ENCODE data around the gene AGBL3.

Gene AGBL3

DNA sequence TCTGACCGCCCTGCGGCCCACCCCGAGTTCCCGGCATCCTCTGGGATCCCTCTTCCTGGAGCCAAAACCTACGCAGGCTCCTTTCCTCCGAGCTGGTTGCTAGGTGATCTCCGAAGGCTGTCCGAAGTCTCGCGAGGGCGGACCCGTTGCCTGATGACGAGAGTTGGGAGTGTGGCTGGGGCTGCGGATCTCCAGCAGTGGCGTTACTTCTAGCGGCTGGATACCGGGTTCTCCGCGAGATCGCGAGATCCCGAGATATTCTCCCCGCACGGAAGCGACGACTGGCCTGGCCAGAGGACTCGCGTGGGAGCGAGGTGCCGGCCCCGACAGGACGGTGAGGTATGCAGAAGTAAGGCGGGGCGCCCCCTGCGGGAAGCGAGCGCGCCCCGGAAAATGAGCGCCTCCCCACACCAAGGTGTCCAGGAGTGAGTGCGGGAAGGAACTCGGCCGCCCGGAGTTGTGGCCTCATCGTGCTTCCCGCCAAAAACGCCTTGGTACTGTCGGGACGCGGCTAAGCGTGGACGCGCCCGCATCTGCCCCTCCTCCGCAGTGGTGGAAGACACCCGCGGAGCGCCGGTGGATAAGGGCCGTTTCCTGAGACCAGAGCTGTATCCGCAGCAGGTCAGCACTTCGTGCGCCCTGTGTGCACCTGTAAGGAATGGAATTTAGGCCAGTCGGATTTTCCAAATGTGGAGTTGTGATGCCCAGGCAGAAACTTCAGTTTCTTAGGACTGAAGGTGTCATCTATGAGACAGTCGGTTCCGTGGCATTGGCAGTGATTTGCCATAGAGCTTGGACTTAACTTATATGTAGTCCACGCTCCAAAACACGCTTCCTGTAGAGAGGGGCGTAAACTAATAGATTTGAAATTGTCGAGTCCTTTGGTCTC, at the start of gene AGBL3:
TSS of gene AGBL3 (plus strand) at position 146 of the 889 bp plus-strand sequence. CDS start 1,426 bp downstream, outside the sequence.
- DNase-seq = peak; percentile 86

DNA sequence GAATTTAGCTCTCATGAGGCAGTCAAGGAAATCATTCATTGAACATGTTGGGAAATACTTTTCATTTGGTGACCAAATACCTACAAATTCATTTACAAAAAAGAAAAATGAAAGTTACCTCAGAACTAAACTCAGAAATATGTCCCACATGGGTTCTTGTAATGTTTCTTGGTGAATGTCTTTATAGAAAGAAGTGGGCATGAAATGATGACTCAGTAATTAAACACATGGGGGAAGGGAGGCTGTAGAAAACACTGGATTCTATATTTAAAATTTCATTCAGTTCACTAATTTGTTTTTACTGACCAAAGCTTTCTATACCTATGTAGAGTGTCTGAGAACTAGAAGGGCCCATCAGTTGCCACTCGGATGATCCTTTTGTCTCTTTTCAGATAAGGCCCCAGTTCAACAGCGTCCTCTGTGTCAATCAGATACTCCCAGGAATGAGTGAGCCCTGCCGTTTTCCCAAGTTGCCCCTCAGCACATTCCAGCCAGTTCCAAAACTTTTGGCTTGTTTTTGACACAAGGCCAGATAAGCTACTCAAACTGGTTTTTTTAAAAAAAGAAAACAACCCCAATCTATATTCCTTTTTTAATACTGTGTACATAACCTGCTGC, 49.3 kb upstream of the AGBL3 start:
- no peak for DNase-seq

DNA sequence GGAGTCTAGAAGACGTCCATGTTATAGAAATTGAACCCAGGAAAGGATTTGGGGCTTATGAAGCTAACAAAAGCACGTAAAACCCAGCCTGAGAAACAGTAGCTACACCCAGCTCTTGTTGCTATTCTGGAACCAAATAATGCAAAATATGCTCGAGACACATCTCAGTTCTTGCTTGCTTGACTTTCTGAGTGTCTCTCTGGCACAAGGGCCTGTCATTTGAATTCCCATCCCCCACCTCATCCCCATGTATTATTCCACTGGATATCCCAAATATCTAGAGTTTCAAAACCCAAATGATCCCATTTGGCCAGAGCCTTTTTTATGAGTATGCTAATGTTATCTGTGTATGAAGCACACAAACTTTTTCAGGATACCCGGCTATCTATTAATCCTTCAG, 48.2 kb upstream of the AGBL3 start:
- DNase-seq = no peak

GRCh38 chr7:134939136-134939535, 47.2 kb upstream of the AGBL3 start:
- no peak for DNase-seq

- no peak for DNase-seq
Observed at GRCh38 chr7:134940729-134941128, 45.6 kb upstream of the AGBL3 start.

- DNase-seq = no peak
Observed at GRCh38 chr7:134941185-134941900, 45.0 kb upstream of the AGBL3 start.

DNA sequence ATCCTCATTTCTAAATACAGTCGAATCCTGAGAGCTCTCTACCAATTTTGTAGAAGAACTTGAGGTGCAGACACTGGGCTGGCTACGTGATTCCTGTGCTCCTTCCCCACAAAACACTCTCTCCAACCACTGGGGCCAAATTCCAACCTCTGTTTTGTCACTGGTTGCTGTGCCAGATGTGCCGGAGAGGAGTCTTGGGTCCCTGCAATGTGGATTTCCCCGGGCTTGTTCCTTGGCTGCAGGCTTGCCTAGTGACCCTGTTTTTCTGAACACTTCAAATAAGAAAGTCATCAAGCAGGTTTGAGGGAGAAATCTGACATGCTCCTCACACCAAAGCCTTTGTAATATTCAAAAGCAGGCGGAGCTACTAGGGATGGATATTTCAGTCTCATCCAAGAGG, 44.4 kb upstream of the AGBL3 start:
- no peak for DNase-seq

- no peak for DNase-seq
Observed at GRCh38 chr7:134942690-134943466, 43.4 kb upstream of the AGBL3 start.

GRCh38 chr7:134943785-134944400, 42.4 kb upstream of the AGBL3 start:
- no peak for DNase-seq

DNA sequence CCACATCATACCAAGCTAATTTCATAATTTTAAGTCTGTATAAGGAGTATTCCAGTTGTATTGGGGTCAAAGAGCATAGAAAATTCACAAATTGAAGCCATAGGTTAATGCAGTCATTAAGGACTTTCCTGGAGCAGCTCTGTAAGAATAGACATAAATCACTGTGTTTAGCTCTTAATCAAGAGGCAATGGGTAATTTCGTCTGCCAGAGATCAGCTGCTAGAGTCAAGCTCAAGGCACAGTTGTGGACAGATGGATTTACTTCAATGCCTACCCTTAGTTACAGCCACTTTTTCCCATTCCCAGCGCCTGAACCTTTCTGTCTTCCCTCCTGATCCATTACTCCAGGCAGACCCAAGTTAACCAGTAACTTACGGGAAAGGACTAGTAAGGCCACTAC, 40.6 kb upstream of the AGBL3 start:
- no peak for DNase-seq

DNA sequence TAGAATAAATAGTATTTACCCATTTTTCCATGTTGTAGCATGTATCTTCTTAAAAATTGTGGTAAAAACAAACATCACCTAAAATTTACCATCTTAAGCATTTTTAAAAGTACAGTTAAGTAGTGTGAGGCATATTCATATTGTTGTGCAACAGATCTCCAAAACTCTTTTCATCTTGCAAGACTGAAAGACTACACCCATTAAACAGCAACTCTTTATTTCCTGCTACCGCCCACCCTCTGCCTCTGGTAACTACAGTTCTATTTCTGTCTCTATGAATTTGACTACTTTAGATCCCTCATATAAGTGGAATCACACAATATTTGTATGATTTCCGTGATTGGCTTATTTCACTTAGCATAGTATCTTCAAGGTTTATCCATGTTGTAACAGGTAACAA, 40.0 kb upstream of the AGBL3 start:
- no peak for DNase-seq

- no peak for DNase-seq
Observed at GRCh38 chr7:134947329-134947728, 39.0 kb upstream of the AGBL3 start.

DNA sequence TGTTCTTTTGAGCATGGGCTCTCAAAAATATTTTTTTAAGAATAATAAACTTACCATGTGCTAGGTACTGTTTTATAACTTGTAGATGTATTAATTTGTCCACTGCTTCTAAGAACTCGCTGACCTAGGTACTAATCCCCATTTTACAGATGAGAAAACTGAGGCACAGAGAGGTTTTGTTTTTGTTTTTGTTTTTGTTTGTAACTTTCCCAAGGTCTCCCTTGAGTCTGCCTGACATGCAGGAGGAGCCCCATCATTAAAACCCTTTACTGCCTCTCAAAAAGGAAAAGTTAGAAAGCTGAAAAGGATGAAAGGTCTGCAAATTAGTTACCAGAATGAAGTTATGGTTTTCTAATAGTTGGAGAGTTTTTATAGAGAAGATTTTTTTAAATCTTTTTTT, 38.5 kb upstream of the AGBL3 start:
- no peak for DNase-seq

DNA sequence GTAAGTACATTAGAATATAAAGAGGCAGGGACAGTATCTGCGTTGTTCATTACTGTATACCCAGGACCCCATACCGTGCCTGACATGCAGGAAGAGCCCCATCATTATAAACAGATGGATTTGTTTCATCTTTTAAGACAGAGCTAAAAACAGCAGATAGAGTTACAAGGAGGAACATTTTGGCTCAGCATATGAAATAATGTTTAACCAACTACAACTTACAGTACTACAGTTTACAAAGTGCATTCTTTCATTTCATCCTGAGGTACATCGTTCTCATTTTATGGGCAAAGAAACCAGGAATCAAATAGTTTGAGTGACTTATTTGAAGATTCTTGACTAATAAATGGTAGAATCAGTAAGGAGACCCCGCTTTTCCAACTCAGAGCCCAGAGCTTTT, 38.1 kb upstream of the AGBL3 start:
- no peak for DNase-seq

GRCh38 chr7:134948736-134949135, 37.6 kb upstream of the AGBL3 start:
- DNase-seq = no peak

GRCh38 chr7:134949171-134949570, 37.1 kb upstream of the AGBL3 start:
- no peak for DNase-seq

- no peak for DNase-seq
Observed at GRCh38 chr7:134954197-134955082, 31.9 kb upstream of the AGBL3 start.

DNA sequence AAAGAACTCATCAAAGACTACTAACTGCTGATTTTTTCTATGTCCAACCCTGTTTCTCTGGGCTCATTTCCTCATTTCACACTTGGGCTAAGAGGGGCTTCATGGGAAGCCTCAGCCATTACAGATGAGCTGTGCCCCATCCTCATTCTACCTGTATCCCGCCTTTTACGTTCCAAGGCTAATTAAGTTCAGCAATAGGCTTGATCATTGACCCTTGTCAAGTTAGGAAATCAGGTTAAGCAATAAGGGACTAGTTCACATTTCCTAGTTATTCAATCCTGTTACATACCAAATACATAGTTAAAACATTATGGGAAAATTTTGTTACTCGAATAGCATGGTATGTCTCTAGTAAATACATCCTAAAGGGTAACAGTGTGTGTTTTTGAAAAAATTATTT, 29.3 kb upstream of the AGBL3 start:
- no peak for DNase-seq

GRCh38 chr7:134959810-134960209, 26.5 kb upstream of the AGBL3 start:
- no peak for DNase-seq

DNA sequence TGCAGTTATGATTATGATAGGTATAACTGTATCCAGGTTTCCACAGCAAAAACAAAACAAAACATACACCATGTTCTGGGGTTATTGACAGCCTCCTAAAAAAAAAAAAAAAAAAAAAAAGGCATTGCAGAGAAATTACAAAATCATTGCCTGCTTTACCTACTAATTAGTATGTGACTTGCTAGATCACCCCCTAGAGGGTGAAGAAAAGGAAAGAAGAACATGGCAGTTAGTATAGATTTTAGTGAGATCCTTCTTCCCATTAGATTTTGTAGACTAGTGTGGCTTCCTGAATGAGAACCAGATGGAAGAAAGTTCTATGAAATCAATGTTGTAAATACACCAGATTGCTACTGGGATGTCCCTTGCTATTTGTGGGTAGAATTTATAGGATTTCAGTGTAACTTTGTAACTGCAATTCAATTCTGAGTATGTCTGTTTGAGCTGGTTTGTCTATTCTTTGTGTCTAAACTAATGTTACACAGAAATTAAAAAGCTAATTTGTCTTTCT, 24.0 kb upstream of the AGBL3 start:
- no peak for DNase-seq

DNA sequence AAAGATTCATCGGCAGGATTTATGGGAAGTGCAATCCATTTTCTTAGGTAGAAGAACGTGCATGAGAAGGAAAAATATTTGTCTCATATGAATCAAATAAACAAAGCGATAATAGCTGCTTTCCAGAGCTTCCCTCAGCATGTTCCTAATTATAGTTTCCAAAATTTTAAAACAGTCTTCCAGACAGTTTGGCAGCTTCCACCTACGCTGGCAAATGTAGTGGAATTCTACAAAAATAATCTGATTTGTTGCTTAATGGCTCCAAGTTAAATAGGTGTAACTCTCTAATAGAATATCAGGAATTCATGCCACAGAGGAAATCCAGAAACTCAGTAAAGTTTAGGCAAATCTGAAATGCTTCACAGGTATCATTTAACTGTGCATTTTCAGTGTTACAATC, 23.3 kb upstream of the AGBL3 start:
- DNase-seq = no peak

Measured in stimulated activated CD4-positive, alpha-beta T cell treated with anti-CD3 and anti-CD28 coated beads, Interleukin-12 subunit alpha, Interleukin-12 subunit beta, amount 100 ng/mL, for 4 hours (primary cell).